GM12891 (cell line): ENCODE data around the gene POLA1.

Source experiments
- PAX5 ChIP-seq: IDR thresholded peaks from 2 replicates; pipeline ENCODE4 v1.6.1; 2011; ENCODE audit warnings: low read length, moderate library complexity, mild to moderate bottlenecking; ENCODE audit not compliant: insufficient read depth, severe bottlenecking
- POLR2A ChIP-seq: IDR thresholded peaks from 2 replicates; pipeline ENCODE4 v1.6.1; 2011; ENCODE audit warnings: low read depth, low read length, control low read depth
- POLR2AphosphoS5 ChIP-seq: IDR thresholded peaks from 2 replicates; pipeline ENCODE4 v1.6.1; 2011; ENCODE audit warnings: low read depth, low read length, control low read depth
- SPI1 ChIP-seq: IDR thresholded peaks from 2 replicates; pipeline ENCODE4 v1.6.1; 2011; ENCODE audit warnings: low read depth, low read length, control low read depth
- TAF1 ChIP-seq: IDR thresholded peaks from 2 replicates; pipeline ENCODE4 v1.6.1; 2011; ENCODE audit warnings: low read depth, low read length, control low read depth

GRCh38 chrX:24920769-24921168 lies 227.1 kb downstream of the POLA1 start:
- no peak for TF ChIP-seq POLR2A
- TF ChIP-seq POLR2AphosphoS5: no peak
- no peak for TF ChIP-seq TAF1
- no peak for TF ChIP-seq PAX5
- no peak for TF ChIP-seq SPI1
